HG03066 (cell line): ENCODE measurements around the gene TRPV5.

Experiments used
- ATAC-seq: cut with Tn5 transposase; IDR thresholded peaks from one replicate; pipeline ENCODE4 v1.9.1; 2021; ENCODE audit warnings: low read depth; ENCODE audit not compliant: unreplicated experiment

Gene TRPV5

GRCh38 chr7:142941541-142941940, 8.0 kb upstream of the TRPV5 start:
- no peak for ATAC-seq

GRCh38 chr7:142940966-142941535, 7.5 kb upstream of the TRPV5 start:
- ATAC-seq = no peak

GRCh38 chr7:142939226-142939910, 5.8 kb upstream of the TRPV5 start, which contains the start of gene LLCFC1:
Gene LLCFC1, plus strand, starts transcription at chr7:142939484. Its CDS starts 138 bp downstream, at chr7:142939622.
- ATAC-seq = no peak

GRCh38 chr7:142938611-142939010, 5.1 kb upstream of the TRPV5 start:
- ATAC-seq = no peak

GRCh38 chr7:142935941-142936565, 2.5 kb upstream of the TRPV5 start:
- no peak for ATAC-seq

GRCh38 chr7:142934056-142934455, 510 bp upstream of the TRPV5 start:
- ATAC-seq = no peak

- no peak for ATAC-seq
These were observed 462 bp downstream of the TRPV5 start for GRCh38 chr7:142933092-142933475.

GRCh38 chr7:142932386-142933091, 1.0 kb downstream of the TRPV5 start:
- no peak for ATAC-seq

- no peak for ATAC-seq
These were observed 3.3 kb downstream of the TRPV5 start for GRCh38 chr7:142930126-142930730.

- ATAC-seq = no peak
These were observed 5.6 kb downstream of the TRPV5 start for GRCh38 chr7:142927949-142928348.

- ATAC-seq = no peak
These were observed 6.3 kb downstream of the TRPV5 start for GRCh38 chr7:142927085-142927745.

- no peak for ATAC-seq
These were observed 8.1 kb downstream of the TRPV5 start for GRCh38 chr7:142925413-142925812.

GRCh38 chr7:142923391-142923790, 10.2 kb downstream of the TRPV5 start:
- no peak for ATAC-seq

GRCh38 chr7:142919656-142920055, 13.9 kb downstream of the TRPV5 start:
- no peak for ATAC-seq

GRCh38 chr7:142918901-142919300, 14.6 kb downstream of the TRPV5 start:
- ATAC-seq = no peak

- ATAC-seq = no peak
These were observed 16.1 kb downstream of the TRPV5 start for GRCh38 chr7:142917447-142917846.

GRCh38 chr7:142916508-142916907, 17.0 kb downstream of the TRPV5 start:
- ATAC-seq = no peak

- no peak for ATAC-seq
These were observed 18.2 kb downstream of the TRPV5 start for GRCh38 chr7:142915315-142915714.

- ATAC-seq = no peak
These were observed 19.4 kb downstream of the TRPV5 start for GRCh38 chr7:142914121-142914520.

- no peak for ATAC-seq
These were observed 20.0 kb downstream of the TRPV5 start for GRCh38 chr7:142913566-142913965.
